ENCODE results near the gene NTF4.
A peak's percentile ranks its signal among the peaks of the same experiment; 100 is the strongest.
"Not testable (repeated sequence)": the region's sequence is repeated elsewhere in the genome, so short reads cannot be mapped to it uniquely, and the experiment has no call there.

Gene NTF4

DNA sequence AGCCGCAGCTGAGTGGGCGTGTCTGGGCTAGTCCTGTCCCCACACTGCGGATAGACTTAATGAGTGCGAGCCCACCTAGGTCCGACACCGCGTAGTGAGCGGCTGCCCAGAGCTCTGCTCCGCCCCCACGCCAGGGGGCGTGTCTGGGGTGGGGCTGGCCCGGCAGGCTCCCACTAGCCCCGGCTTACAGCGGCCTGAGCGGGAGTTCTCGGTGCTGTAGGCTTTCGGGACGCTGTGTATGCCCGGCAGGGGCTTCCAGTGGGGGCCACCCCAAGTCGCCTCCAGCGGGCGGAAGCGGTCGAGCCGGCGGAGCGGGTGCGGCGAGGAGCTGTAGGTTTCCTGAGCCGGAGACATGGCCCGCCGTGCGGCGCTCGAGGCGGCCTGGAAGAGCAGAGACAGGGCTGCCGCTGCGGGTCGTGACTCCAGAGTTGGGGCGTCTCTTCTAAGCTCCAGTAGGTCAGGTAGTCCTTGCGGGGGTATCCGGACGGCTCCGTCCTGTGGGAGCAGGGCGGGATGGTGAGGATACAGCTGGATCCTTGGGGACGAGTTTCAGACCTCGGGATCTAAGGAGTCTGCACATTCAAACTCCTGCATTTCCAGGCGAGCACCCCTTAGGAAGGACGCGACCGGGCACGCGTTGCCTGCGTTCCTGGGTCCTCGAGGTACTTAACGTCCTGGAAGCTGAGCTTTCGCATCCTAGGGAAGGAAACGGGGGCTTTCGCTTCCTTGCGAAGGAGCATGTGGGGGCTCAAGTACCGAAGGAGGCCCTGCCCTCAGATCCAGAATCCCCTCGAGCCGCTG, 8.3 kb downstream of the NTF4 start:
- DNase-seq = peak; percentile 43

DNA sequence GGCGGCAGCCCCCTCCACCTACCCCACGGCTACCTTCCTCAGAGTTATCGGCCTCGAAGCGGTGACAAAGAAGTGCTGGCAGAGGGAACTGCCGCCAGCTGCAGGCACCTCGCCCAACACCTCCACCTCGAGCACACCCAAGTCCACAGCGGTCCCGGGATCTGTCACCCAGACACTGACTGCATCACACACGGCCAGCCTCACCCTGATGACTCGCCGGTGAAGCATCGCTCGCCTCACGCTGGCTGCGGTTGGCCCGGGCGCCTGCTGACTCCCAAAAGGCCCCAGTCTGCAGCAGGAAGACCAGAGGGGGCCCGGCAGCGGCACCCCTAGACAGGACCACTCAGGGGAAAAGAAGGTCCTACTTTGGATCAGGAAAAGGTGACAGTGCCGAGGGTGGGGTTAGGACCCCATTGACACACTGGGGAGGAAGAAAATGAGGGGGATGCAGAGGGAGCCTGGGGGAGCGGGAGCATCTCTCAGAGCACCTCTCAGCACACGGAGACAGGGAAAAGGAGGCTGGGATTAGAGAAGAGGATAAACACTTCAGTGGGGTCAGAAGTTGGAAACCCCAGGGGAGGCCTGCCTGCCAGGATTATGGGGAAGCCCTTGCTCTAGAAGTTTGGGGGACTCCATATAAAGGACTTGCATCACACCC, 14.1 kb downstream of the NTF4 start:
- not testable (repeated sequence) for DNase-seq

DNA sequence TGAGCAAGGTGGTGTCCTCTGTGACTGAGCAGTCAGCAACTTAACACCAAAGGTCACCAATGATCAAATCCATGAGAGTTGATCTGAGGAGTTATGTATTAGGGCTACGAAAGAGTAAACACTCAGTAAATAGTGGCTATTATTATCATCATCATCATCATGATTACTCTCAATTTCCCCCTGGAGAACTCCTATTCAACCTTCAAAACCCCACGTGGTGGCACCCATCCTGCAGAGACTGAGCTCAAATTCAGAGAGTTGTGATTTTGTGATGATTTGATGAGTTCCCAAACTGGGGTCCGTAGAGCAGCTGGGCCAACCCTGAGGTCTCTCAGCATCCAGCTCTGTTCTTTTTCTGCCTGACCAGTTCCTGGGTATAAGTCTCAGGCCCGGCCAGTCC, 14.8 kb downstream of the NTF4 start:
- DNase-seq = not testable (repeated sequence)

DNA sequence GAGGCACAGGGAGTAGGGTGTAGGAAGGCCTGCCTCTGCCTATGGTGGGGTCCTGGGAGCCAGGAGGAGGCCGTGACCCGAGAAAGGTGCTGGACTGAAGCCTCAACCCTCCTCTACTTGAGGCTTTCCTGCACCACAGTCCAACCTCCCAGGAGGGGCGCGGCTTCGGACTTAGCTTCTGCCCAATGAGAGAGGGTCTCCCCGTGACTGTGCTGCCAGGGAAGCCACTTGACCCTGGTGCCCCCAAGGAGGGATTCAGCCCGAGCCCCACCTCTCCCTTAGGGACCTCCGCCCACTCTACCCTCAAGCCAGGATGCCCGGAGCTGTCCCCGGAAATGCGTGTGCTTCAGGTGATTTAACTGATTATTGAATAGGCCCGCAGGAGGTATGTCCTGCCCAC, 15.6 kb downstream of the NTF4 start, which contains the start of gene CGB8:
TSS of gene CGB8 (minus strand) at position 101 of the 400 bp plus-strand sequence. CDS start 372 bp downstream, outside the sequence.
- DNase-seq = not testable (repeated sequence)

DNA sequence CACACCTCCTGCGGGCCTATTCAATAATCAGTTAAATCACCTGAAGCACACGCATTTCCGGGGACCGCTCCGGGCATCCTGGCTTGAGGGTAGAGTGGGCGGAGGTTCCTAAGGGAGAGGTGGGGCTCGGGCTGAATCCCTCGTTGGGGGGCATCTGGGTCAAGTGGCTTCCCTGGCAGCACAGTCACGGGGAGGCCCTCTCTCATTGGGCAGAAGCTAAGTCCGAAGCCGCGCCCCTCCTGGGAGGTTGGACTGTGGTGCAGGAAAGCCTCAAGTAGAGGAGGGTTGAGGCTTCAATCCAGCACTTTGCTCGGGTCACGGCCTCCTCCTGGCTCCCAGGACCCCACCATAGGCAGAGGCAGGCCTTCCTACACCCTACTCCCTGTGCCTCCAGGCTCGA, 21.1 kb downstream of the NTF4 start, which contains the start of gene CGB5:
TSS of gene CGB5 (plus strand) at position 301 of the 400 bp plus-strand sequence. CDS start 362 bp downstream, outside the sequence.
- not testable (repeated sequence) for DNase-seq

DNA sequence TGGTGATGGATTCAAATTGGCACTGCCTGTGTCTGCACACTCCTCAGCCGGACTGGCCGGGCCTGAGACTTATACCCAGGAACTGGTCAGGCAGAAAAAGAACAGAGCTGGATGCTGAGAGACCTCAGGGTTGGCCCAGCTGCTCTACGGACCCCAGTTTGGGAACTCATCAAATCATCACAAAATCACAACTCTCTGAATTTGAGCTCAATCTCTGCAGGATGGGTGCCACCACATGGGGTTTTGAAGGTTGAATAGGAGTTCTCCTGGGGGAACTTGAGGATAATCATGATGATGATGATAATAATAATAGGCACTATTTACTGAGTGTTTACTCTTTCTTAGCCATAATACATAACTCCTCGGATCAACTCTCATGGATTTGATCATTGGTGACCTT, 22.0 kb downstream of the NTF4 start:
- DNase-seq = not testable (repeated sequence)

DNA sequence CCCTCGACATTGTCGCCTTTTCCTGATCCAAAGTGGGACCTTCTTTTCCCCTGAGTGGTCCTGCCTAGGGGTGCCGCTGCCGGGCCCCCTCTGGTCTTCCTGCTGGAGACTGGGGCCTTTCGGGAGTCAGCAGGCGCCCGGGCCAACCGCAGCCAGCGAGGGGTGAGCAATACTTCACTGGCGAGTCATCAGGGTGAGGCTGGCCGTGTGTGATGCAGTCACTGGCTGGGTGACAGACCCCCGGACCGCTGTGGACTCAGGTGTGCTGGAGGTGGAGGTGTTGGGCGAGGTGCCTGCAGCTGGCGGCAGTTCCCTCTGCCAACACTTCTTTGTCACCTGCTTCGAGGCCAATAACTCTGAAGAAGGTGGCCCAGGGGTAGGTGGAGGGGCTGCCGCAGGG, 22.4 kb downstream of the NTF4 start:
- DNase-seq = no peak

DNA sequence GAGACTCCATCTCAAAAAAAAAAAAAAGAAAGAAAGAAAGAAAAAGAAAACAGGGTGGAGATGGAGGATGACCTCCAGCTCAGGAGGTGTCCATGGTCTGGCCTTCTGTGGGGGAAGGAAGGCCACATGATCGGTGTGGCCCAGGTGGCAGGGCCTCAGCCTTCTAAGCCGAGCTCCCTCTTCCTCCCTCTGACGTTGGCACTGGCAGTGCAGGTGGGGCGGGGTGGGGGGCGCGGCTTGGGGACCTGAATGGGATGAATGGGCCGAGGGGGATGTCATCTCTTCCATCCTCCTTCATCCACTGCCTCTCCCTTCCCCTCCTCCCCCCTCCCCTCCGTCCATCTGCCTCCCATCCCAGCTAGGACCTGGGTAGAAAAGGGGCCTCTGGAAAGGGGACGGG, 24.9 kb downstream of the NTF4 start:
- DNase-seq = not testable (repeated sequence)

DNA sequence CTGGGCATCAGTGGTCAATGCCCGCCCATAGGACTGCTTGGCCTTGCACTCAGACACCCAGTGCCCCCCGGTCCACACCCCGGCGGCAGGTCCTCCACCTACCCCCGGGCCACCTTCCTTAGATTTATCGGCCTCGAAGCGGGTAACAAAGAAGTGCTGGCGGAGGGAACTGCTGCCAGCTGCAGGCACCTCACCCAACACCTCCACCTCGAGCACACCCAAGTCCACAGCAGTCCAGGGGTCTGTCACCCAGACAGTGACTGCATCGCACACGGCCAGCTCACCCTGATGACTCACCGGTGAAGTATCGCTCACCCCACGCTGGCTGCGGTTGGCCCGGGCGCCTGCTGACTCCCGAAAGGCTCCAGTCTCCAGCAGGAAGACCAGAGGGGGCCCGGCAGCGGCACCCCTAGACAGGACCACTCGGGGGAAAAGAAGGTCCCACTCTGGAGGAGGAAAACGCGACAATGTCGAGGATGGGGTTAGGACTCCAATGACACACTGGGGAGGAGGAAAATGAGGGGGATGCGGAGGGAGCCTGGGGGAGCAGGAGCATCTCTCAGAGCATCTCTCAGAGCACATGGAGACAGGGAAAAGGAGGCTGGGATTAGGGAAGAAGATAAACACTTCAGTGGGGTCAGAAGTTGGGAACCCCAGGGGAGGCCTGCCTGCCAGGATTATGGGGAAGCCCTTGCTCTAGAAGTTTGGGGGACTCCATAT, 25.9 kb downstream of the NTF4 start:
- DNase-seq = not testable (repeated sequence)

DNA sequence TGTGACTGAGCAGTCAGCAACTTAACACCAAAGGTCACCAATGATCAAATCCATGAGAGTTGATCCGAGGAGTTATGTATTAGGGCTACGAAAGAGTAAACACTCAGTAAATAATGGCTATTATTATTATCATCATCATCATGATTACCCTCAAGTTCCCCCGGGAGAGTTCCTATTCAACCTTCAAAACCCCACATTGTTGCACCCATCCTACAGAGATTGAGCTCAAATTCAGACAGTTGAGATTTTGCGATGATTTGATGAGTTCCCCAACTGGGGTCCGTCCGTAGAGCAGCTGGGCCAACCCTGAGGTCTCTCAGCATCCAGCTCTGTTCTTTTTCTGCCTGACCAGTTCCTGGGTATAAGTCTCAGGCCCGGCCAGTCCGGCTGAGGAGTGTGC, 26.5 kb downstream of the NTF4 start:
- not testable (repeated sequence) for DNase-seq

DNA sequence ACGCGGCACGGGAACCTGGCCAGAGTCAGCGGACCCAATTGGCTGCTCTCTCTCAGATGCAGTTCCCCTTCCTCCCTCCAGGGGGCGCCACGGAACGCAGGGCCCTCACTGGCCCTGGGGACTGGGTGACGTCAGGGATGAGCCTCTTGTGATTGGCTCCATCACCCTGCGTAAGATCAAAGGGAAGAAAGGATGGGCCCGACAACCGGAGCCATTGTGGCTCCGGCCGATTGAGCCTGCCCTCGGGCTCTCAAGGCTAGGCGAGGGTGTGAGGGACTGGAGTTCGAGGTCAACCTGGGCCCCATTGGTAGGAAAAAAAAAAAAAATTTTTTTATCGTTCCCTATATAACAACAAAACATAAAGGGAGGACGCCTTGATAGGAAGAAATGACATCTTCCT, 27.8 kb downstream of the NTF4 start, which contains the start of gene CGB1:
TSS of gene CGB1 (minus strand) at position 81 of the 400 bp plus-strand sequence. CDS start 184 bp downstream, outside the sequence.
- peak; percentile 24 for DNase-seq

DNA sequence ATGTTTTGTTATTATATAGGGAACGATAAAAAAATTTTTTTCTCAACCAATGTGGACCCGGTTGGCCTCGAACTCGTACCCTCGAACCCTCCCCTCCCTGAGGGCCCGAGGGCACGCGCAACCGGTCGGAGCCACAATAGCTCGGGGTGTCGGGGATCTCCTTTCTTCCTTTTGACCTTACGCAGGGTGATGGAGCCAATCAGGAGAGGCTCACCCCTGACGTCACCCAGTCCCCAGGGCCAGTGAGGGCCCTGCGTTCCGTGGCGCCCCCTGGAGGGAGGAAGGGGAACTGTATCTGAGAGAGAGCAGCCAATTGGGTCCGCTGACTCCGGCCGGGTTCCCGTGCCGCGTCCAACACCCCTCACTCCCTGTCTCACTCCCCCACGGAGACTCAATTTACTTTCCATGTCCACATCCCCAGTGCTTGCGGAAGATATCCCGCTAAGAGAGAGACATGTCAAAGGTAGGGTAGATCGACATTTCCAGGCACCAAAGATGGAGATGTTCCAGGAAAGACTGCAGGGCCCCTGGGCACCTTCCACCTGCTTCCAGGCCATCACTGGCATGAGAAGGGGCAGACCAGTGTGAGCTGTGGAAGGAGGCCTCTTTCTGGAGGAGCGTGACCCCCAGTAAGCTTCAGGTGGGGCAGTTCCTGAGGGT, 32.8 kb downstream of the NTF4 start, which contains the start of gene CGB2:
TSS of gene CGB2 (plus strand) at position 249 of the 660 bp plus-strand sequence. CDS start at position 455, 206 bp downstream.
- DNase-seq = peak; percentile 43

DNA sequence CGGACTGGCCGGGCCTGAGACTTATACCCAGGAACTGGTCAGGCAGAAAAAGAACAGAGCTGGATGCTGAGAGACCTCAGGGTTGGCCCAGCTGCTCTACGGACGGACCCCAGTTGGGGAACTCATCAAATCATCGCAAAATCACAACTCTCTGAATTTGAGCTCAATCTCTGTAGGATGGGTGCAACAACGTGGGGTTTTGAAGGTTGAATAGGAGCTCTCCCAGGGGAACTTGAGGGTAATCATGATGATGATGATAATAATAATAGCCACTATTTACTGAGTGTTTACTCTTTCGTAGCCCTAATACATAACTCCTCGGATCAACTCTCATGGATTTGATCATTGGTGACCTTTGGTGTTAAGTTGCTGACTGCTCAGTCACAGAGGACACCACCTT, 34.3 kb downstream of the NTF4 start:
- DNase-seq = not testable (repeated sequence)

DNA sequence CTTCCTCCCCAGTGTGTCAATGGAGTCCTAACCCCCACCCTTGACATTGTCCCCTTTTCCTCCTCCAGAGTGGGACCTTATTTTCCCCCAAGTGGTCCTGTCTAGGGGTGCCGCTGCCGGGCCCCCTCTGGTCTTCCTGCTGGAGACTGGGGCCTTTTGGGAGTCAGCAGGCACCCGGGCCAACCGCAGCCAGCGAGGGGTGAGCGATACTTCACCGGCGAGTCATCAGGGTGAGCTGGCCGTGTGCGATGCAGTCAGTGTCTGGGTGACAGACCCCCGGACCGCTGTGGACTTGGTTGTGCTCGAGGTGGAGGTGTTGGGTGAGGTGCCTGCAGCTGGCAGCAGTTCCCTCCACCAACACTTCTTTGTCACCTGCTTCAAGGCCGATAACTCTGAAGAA, 34.9 kb downstream of the NTF4 start:
- not testable (repeated sequence) for DNase-seq

DNA sequence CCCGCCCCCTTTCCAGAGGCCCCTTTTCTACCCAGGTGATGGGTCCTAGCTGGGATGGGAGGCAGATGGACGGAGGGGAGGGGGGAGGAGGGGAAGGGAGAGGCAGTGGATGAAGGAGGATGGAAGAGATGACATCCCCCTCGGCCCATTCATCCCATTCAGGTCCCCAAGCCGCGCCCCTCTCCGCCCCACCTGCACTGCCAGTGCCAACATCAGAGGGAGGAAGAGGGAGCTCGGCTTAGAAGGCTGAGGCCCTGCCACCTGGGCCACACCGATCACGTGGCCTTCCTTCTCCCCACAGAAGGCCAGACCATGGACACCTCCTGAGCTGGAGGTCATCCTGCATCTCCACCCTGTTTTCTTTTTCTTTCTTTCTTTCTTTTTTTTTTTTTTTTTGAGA, 35.9 kb downstream of the NTF4 start:
- not testable (repeated sequence) for DNase-seq

DNA sequence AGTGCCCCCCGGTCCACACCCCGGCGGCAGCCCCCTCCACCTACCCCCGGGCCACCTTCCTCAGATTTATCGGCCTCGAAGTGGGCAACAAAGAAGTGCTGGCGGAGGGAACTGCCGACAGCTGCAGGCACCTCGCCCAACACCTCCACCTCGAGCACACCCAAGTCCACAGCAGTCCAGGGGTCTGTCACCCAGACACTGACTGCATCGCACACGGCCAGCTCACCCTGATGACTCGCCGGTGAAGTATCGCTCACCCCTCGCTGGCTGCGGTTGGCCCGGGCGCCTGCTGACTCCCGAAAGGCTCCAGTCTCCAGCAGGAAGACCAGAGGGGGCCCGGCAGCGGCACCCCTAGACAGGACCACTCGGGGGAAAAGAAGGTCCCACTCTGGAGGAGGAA, 39.0 kb downstream of the NTF4 start:
- DNase-seq = not testable (repeated sequence)

DNA sequence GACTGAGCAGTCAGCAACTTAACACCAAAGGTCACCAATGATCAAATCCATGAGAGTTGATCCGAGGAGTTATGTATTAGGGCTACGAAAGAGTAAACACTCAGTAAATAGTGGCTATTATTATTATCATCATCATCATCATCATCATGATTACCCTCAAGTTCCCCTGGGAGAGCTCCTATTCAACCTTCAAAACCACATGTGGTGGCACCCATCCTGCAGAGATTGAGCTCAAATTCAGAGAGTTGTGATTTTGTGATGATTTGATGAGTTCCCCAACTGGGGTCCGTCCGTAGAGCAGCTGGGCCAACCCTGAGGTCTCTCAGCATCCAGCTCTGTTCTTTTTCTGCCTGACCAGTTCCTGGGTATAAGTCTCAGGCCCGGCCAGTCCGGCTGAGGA, 39.5 kb downstream of the NTF4 start:
- not testable (repeated sequence) for DNase-seq

DNA sequence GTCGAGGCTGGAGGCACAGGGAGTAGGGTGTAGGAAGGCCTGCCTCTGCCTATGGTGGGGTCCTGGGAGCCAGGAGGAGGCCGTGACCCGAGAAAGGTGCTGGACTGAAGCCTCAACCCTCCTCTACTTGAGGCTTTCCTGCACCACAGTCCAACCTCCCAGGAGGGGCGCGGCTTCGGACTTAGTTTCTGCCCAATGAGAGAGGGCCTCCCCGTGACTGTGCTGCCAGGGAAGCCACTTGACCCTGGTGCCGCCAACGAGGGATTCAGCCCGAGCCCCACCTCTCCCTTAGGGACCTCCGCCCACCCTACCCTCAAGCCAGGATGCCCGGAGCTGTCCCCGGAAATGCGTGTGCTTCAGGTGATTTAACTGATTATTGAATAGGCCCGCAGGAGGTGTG, 40.4 kb downstream of the NTF4 start, which contains the start of gene CGB3:
TSS of gene CGB3 (minus strand) at position 101 of the 400 bp plus-strand sequence. CDS start 362 bp downstream, outside the sequence.
- not testable (repeated sequence) for DNase-seq

DNA sequence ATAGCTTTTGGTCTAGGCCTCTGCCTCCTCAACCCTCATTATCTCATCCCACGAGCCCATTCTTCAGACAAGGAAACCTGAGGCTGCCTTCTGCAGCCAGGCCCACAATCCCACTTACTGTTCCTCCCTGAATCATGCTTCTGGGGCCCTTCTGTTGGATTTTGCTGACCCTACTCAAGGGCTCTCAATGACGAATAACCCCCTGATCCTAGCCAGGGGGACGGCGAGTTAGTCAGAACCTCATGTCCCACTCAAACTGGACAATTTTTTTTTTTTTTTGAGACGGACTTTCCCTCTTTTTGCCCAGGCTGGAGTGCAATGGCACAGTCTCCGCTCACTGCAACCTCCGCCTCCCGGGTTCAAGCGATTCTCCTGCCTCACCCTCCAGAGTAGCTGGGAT, 42.5 kb downstream of the NTF4 start:
- no peak for DNase-seq

DNA sequence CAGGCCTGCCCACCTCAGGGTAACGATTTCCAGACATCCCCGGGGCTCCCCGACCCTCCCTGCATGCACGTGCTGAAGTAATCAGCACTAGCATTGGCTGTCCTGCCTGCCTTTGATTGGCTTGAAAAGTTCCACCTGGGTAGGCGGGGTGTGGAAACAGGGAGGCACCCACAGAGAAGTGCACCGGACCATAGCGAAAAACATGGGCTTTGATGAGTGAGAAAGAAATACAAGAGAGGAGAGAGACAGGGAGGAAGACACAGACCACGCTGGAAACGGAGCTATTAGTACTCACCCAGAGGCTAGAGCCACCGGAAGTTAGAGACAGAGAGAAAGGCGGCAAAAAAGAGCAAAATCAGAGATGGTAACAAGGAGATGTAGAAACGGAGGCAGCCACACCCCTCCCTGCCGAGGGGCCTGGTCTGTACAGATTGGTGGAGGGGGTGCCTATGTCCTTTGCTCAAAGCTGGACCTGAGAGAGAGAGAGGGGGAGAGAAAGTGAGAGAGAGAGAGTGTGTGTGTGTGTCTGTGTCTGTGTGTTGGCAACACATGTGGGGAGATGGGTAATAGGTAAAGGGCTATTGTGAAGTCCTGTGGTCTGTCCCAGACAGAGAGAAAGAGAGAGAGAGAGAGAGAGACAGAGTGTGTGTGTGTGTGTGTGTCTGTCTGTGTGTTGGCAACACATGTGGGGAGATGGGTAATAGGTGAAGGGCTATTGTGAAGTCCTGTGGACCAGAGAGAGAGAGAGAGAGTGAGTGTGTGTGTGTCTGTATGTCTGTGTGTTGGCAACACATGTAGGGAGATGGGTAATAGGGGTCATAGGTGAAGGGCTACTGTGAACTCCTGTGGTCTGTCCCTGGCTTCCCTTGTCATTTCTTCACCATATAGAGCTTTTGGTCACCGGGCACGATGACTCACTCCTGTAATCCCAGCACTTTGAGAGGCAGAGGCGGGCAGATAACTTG, 43.4 kb downstream of the NTF4 start:
- no peak for DNase-seq

DNA sequence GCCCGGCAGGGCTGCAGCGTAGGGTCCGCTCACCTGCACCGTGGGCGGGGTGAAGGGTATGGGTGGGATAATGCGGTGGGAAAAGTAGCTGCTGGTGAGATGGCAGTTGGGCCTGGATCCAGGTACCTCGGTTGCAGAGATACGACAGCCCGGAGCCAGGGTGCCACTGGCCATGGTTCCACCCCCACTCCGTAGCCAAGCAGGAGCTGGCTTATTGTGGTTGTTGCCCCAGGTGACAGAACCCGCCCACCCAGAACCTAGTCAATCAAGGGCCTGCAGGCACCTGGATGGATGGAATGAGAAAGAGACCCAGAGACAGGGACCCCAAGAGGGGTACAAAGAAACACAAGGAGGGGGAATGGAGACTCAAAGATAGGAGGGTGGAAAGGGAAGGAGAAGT, 44.3 kb downstream of the NTF4 start:
- no peak for DNase-seq
